RWPE1 (cell line): ENCODE measurements around the gene PKN3.

ENCODE experiments used
- CTCF ChIA-PET: fragments of 350-600 bp; sonication (Branson Sonifier 250); formaldehyde crosslinking; extraction: SDS; loops from one replicate; lab custom pipeline; 2021; lab: Yijun Ruan, JAX
- POLR2A ChIA-PET: fragments of 400-600 bp; formaldehyde crosslinking; extraction: SDS; loops from one replicate; lab custom pipeline; 2020; ENCODE audit warnings: antibody characterized with exemption; ENCODE audit not compliant: low non-redundant PET; lab: Yijun Ruan, JAX
- DNase-seq: peaks from one replicate; pipeline ENCODE4 v3.0.0; 2012; ENCODE audit warnings: low spot score
- H3K27ac ChIP-seq: fragments of 450-650 bp; 2 replicates; pipeline ENCODE4 v1.5.1; 2017
- TF ChIP-seq, protein P1 (sequence below): fragments of 450-650 bp; conservative IDR thresholded peaks from 2 replicates; pipeline ENCODE4 v1.5.1; 2017; ENCODE audit warnings: low read depth, mild to moderate bottlenecking

PKN3 gene

DNA sequence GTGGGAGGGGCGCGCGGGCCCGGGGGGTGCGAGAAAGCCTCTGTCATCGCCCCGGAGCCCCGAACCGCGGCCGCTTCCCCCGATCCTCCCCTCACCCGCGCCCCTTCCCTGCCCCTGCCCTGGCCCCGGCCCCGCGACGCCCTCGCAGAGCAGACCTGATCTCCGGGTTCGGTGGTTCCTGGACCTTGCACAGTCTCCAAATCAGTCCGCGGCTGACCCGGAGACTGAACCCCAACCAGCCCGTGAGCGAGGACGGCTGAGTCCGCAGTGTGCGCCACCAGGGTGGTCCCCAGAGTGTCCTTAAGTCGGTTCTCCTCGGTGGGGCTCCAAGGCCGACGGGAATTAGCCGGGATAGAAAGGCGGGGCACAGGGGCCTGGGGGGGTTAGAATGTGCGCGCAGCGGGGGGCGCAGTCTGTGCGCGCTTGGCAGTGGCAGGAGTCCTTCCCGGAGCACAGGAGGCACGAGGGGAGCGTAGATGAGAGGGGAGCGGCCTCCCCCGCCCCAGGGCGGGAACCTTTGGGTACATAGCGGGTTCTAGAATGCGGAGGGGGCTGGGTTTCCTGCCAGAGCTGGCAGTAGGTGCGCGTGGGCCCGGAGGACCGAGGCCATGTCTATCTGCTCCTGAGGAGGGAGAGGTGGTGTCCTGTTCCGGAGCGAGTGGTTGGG, 779 bp downstream of the PKN3 start:
- CTCF ChIA-PET = interaction anchor here (0.5 to 0.7 kb wide), 3 partner anchors 10 to 452 kb away, joined by 3 to 4 read pairs (median 3); no protein-coding TSS in a partner anchor
- DNase-seq = peak; percentile 38
- POLR2A ChIA-PET = no interaction called here
- TF ChIP-seq, protein P1, sequence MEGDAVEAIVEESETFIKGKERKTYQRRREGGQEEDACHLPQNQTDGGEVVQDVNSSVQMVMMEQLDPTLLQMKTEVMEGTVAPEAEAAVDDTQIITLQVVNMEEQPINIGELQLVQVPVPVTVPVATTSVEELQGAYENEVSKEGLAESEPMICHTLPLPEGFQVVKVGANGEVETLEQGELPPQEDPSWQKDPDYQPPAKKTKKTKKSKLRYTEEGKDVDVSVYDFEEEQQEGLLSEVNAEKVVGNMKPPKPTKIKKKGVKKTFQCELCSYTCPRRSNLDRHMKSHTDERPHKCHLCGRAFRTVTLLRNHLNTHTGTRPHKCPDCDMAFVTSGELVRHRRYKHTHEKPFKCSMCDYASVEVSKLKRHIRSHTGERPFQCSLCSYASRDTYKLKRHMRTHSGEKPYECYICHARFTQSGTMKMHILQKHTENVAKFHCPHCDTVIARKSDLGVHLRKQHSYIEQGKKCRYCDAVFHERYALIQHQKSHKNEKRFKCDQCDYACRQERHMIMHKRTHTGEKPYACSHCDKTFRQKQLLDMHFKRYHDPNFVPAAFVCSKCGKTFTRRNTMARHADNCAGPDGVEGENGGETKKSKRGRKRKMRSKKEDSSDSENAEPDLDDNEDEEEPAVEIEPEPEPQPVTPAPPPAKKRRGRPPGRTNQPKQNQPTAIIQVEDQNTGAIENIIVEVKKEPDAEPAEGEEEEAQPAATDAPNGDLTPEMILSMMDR = no peak
- peak overlapping the region; percentile 81 for H3K27ac ChIP-seq

DNA sequence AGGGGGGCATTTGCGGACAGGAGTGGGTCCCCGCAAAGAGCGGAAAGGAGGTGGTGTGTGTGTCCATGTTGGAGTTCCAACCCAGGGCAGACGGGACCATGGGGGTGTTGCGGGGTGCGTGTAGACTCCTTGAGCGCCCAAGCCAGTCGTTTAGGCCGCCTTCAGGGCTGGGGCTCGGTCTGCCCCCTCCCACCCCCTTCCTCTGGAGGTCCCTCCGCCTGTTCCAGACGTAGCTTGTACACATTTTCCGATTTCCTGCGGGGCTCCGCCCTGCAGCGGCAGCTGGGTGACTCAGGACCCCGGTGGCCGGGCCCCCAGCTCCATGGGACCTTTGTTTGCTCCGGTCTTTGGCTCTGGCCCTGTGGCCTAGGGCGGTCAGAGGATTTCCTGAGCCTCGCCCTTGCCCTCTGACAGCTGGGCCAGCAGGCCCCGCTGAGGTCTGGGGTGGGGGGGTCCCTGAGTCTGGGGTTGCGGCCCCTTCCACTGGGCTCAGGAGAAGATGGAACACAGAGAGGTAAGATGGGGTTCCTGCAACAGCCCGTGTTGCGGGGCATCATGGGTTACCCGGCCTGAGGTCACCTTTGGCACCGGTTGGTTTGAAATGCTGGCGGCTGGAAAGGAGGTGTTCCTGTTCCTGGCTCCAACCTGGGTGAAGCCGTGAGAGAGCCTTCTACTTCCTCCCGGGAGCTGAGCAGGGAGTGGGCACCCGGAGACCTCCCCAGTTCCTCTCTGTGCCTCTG, 1.5 kb downstream of the PKN3 start:
- TF ChIP-seq, protein P1 = no peak
- POLR2A ChIA-PET = no interaction called here
- CTCF ChIA-PET = interaction anchor here (0.5 to 0.9 kb wide), 7 partner anchors 9 to 452 kb away, joined by 3 to 4 read pairs (median 3); partner anchors contain the start of gene ZDHHC12
- DNase-seq = no peak
- peak overlapping the region; percentile 81 for H3K27ac ChIP-seq

DNA sequence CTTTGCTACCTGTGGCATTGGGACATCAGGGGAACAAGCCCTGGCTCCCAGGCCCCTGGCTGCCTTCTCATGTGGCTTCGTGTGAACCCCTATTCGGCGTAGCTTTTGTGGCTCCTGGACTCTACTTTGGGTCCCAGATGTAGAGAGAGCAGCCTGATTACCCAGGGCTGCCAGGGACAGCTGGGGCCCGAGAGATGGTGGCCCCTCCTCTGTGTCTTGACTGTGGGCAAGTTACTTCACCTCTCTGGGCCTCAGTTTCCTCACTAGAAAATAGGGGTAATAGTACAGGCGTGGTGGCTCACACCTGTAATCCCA, 2.0 kb downstream of the PKN3 start:
- ChIA-PET POLR2A (no interaction called here), CTCF (interaction anchor here (0.6 to 0.9 kb wide), 4 partner anchors 10 to 770 kb away, joined by 3 to 6 read pairs (median 4); no protein-coding TSS in a partner anchor)
- DNase-seq = no peak
- TF ChIP-seq, protein P1 = no peak
- peak overlapping the region; percentile 81 for H3K27ac ChIP-seq

DNA sequence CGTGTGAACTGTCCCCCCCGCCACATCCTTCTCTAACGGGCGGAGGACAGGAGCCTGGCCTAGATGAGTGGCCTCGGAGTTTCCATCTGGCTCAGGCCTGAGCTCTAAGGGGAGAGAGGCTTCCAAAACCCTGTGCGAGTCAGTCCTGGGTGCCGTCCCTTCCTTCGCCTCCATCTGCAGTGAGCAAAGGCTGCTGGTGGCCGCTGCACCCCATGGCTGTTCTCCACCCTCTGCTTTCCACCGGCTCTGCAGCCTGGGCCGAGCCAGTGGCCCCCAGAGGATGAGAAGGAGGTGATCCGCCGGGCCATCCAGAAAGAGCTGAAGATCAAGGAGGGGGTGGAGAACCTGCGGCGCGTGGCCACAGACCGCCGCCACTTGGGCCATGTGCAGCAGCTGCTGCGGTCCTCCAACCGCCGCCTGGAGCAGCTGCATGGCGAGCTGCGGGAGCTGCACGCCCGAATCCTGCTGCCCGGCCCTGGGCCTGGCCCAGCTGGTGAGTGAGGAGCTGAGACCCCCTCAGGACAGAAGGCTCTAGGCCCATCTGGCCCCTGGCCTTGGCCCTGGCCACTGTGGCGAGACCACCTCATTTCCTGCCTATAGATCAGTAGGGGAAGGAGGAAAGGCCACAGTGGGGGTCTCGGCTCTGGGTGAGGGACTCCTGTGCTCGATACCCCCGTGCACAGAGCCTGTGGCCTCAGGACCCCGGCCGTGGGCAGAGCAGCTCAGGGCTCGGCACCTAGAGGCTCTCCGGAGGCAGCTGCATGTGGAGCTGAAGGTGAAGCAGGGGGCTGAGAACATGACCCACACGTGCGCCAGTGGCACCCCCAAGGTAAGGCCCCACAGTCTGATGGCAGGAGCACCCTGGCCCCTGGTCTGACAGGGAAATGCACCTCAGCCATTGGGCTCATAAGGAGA, 3.0 kb downstream of the PKN3 start:
- ChIA-PET POLR2A (interaction anchor here (0.6 kb wide), 2 partner anchors 19 to 172 kb away, joined by 3 to 4 read pairs; partner anchors contain the start of gene ZDHHC12), CTCF (interaction anchor here (0.6 kb wide), 4 partner anchors 12 to 771 kb away, joined by 3 to 6 read pairs (median 5); no protein-coding TSS in a partner anchor)
- TF ChIP-seq, protein P1 = no peak
- no peak for DNase-seq
- H3K27ac ChIP-seq = peak overlapping the region; percentile 81

DNA sequence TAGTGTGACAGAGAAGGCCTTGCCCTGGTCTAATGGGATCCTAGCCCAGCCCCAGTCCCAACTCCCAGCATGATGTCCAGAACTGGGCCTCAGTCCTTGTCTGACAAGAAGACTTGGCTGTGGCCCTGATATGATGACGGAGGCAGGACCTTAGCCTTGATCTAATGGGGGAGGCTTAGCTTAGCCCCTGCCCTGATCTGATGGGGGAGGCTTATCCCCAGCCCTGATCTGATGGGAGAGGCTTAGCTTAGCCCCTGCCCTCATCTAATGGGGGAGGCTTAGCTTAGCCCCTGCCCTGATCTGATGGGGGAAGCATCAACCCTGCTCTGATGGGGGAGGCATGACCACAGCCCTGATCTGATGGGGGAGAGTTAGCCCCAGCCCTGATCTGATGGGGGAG, 3.7 kb downstream of the PKN3 start:
- DNase-seq = no peak
- CTCF ChIA-PET = interaction anchor here (0.6 to 0.8 kb wide), 4 partner anchors 11 to 247 kb away, joined by 3 to 8 read pairs (median 5); no protein-coding TSS in a partner anchor
- TF ChIP-seq, protein P1 = no peak
- POLR2A ChIA-PET = interaction anchor here (0.5 to 1.1 kb wide), 3 partner anchors 18 to 173 kb away, joined by 4 to 13 read pairs (median 4); partner anchors contain the start of gene ZDHHC12
- H3K27ac ChIP-seq = peak overlapping the region; percentile 81
